ENCODE measurements around the gene NAV2.

Gene NAV2

GRCh38 chr11:20113149-20113438, 400.5 kb downstream of the NAV2 start:
- no peak overlapping the region for H3K4me3 ChIP-seq (replicated peaks; ENCODE audit: low read depth, low read length)
- no peak for TF ChIP-seq CTCF (IDR thresholded peaks at IDR 0.05; ENCODE audit: low read length, missing control alignments)
- DNase-seq (ENCODE audit: low read depth): no peak

- no peak for TF ChIP-seq CTCF (IDR thresholded peaks at IDR 0.05; ENCODE audit: low read length, missing control alignments)
- DNase-seq (ENCODE audit: low read depth): no peak
- H3K4me3 ChIP-seq (replicated peaks; ENCODE audit: low read depth, low read length): no peak overlapping the region
Measured at GRCh38 chr11:20114588-20114987, 402.0 kb downstream of the NAV2 start.

GRCh38 chr11:20116825-20117224, 404.2 kb downstream of the NAV2 start:
- no peak for TF ChIP-seq CTCF (IDR thresholded peaks at IDR 0.05; ENCODE audit: low read length, missing control alignments)
- no peak for DNase-seq (ENCODE audit: low read depth)
- H3K4me3 ChIP-seq (replicated peaks; ENCODE audit: low read depth, low read length): no peak overlapping the region

GRCh38 chr11:20117291-20117690, 404.7 kb downstream of the NAV2 start:
- TF ChIP-seq CTCF (IDR thresholded peaks at IDR 0.05; ENCODE audit: low read length, missing control alignments): no peak
- no peak overlapping the region for H3K4me3 ChIP-seq (replicated peaks; ENCODE audit: low read depth, low read length)
- no peak for DNase-seq (ENCODE audit: low read depth)

GRCh38 chr11:20118209-20118608, 405.6 kb downstream of the NAV2 start:
- no peak for TF ChIP-seq CTCF (IDR thresholded peaks at IDR 0.05; ENCODE audit: low read length, missing control alignments)
- H3K4me3 ChIP-seq (replicated peaks; ENCODE audit: low read depth, low read length): no peak overlapping the region
- no peak for DNase-seq (ENCODE audit: low read depth)

- DNase-seq (ENCODE audit: low read depth): no peak
- no peak overlapping the region for H3K4me3 ChIP-seq (replicated peaks; ENCODE audit: low read depth, low read length)
- no peak for TF ChIP-seq CTCF (IDR thresholded peaks at IDR 0.05; ENCODE audit: low read length, missing control alignments)
Measured at GRCh38 chr11:20119315-20119714, 406.7 kb downstream of the NAV2 start.

- H3K4me3 ChIP-seq (replicated peaks; ENCODE audit: low read depth, low read length): no peak overlapping the region
- DNase-seq (ENCODE audit: low read depth): no peak
- TF ChIP-seq CTCF (IDR thresholded peaks at IDR 0.05; ENCODE audit: low read length, missing control alignments): no peak
Measured at GRCh38 chr11:20120134-20120925, 407.7 kb downstream of the NAV2 start.

Measured in fibroblast of pulmonary artery (primary cell).